ENCODE measurements around the gene DNAL1. TPM values are rescaled to one million over a fixed set of nuclear protein-coding genes. Genes with fewer than 3 reads are reported as not detected.

Gene DNAL1
- total RNA-seq, 1 donor from 2014 or later: 16.6 TPM

- Histone ChIP-seq H3K27me3 (no peaks in the 10 kb centered on the region), H3K27ac (peak overlapping the region; percentile 89), H3K4me3 (no peak overlapping the region), H3K9me3 (no peaks in the 10 kb centered on the region), H3K4me1 (peaks cover 53% of the 10 kb centered on the region), H3K36me3 (peaks cover 54% of the 10 kb centered on the region)
- intact Hi-C loops (cut with DNase I): loop anchor here (10.0 kb wide), 1 partner anchor 85 kb away; no protein-coding TSS in a partner anchor
- no peak for TF ChIP-seq CTCF (IDR thresholded peaks at IDR 0.05)
- DNase-seq (no peak), ATAC-seq (no peak)
Measured at GRCh38 chr14:73739174-73739898, 94.5 kb downstream of the DNAL1 start.

- H3K27me3 ChIP-seq: no peaks in the 10 kb centered on the region
- DNase-seq: no peak
- H3K4me3 ChIP-seq: peak overlapping the region; percentile 26
- no peak for ATAC-seq
- H3K4me1 ChIP-seq: peaks cover 60% of the 10 kb centered on the region
- no peak for TF ChIP-seq CTCF (IDR thresholded peaks at IDR 0.05)
- peak overlapping the region; percentile 89 for H3K27ac ChIP-seq
- intact Hi-C loops (cut with DNase I): loop anchor here (10.0 kb wide), 1 partner anchor 85 kb away; no protein-coding TSS in a partner anchor
- H3K36me3 ChIP-seq: peaks cover 46% of the 10 kb centered on the region
- H3K9me3 ChIP-seq: no peaks in the 10 kb centered on the region
Measured at GRCh38 chr14:73739899-73740617, 95.3 kb downstream of the DNAL1 start.

GRCh38 chr14:73740618-73741326 lies 96.0 kb downstream of the DNAL1 start:
- intact Hi-C loops (cut with DNase I): no loop called here

GRCh38 chr14:73741386-73741875 lies 96.6 kb downstream of the DNAL1 start:
- Histone ChIP-seq H3K4me1 (peaks cover 74% of the 10 kb centered on the region), H3K36me3 (peaks cover 34% of the 10 kb centered on the region), H3K27ac (peak overlapping the region; percentile 89), H3K27me3 (no peaks in the 10 kb centered on the region), H3K9me3 (no peaks in the 10 kb centered on the region), H3K4me3 (peak overlapping the region; percentile 26)
- ATAC-seq: peak; percentile 75
- intact Hi-C loops (cut with DNase I): no loop called here
- TF ChIP-seq CTCF (IDR thresholded peaks at IDR 0.05): no peak
- DNase-seq: peak; percentile 82

More at GRCh38 chr14:73740618-73741326, 96.0 kb downstream of the DNAL1 start:
- TF ChIP-seq CTCF (IDR thresholded peaks at IDR 0.05): no peak
- Histone ChIP-seq H3K27me3 (no peaks in the 10 kb centered on the region), H3K4me1 (peaks cover 67% of the 10 kb centered on the region), H3K9me3 (no peaks in the 10 kb centered on the region), H3K27ac (peak overlapping the region; percentile 89), H3K36me3 (peaks cover 39% of the 10 kb centered on the region), H3K4me3 (peak overlapping the region; percentile 26)
- peak; percentile 90 for DNase-seq
- ATAC-seq: peak; percentile 84

GRCh38 chr14:73741876-73742519 lies 97.2 kb downstream of the DNAL1 start:
- DNase-seq (no peak), ATAC-seq (no peak)
- Histone ChIP-seq H3K4me3 (peak overlapping the region; percentile 26), H3K36me3 (peaks cover 28% of the 10 kb centered on the region), H3K4me1 (peaks cover 80% of the 10 kb centered on the region), H3K27me3 (no peaks in the 10 kb centered on the region), H3K27ac (peak overlapping the region; percentile 89), H3K9me3 (no peaks in the 10 kb centered on the region)
- TF ChIP-seq CTCF (IDR thresholded peaks at IDR 0.05): no peak
- intact Hi-C loops (cut with DNase I): no loop called here
